SK-N-MC (cell line): ENCODE data around the gene FOXC2.

ENCODE experiments used
- EZH2 ChIP-seq: fragments of 200-600 bp; sonication (generic); IDR thresholded peaks from one replicate; pipeline ENCODE4 v1.6.1; 2017; ENCODE audit warnings: antibody characterized with exemption
- POLR2AphosphoS5 ChIP-seq: IDR thresholded peaks from 2 replicates; pipeline ENCODE4 v1.6.1; 2012; ENCODE audit warnings: mild to moderate bottlenecking, low read depth, low read length, borderline replicate concordance

DNA sequence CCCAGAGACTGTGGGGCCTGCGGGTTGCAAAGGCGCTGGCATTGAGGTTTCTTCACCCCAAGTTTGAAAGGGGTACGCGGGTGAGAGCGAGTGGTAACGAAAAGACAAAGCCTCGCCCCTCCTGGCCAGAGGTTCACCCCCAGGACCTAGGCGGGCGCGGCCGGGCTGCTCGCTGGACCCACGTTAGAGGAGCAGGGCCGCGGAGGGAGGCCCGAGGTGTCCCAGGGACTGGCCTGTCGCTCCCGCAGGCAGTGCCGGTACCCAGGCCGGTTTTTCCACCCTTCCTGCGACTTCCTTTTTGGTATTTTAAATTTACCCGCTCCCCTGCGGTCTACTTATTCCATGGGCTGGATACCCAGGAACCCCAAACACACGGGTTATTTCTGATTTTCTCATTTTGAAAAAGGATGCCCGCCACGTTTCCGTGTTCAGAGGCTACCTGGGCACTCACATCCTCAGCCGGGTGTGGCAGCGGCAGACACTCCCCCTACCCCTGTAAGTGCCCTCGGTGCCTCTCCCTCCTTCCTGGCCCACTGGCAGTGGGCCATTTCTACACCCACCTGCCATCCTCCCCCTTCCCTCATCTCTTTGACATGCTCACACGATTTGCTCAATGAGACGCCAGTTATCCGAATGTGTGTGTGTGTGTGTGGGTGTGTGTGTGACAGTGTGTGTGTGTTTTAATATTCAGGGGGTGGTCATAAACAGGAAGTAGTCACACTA lies 10.1 kb downstream of the FOXC2 start:
- no peak for TF ChIP-seq POLR2AphosphoS5
- no peak for TF ChIP-seq EZH2
